HL-60/S4 treated with phorbol 12-myristate 13-acetate at 8.2 ng/mL for 4 days and 3 days (cell line): ENCODE results near the gene TAPBP.
"Not testable (repeated sequence)": the region's sequence is repeated elsewhere in the genome, so short reads cannot be mapped to it uniquely, and the experiment has no call there.

Source experiments
- in situ Hi-C: fragments of 300-500 bp; cut with MboI; formaldehyde crosslinking; loops from 2 replicates; pipeline ENCODE4 v1.15.0; 2022; ENCODE audit warnings: low sequenced_read_pairs

The TAPBP gene

GRCh38 chr6:33277663-33278391 is 36.1 kb downstream of the TAPBP start:
- in situ Hi-C loops, result no loop called here

GRCh38 chr6:33276864-33277662 is 36.8 kb downstream of the TAPBP start, which contains the start of gene B3GALT4:
Gene B3GALT4, plus strand, starts transcription at chr6:33277123. Its CDS starts 297 bp downstream, at chr6:33277420.
- in situ Hi-C loops, result no loop called here

- in situ Hi-C loops, result no loop called here
Observed at GRCh38 chr6:33276581-33276863, 37.4 kb downstream of the TAPBP start.

GRCh38 chr6:33275795-33276580 is 37.9 kb downstream of the TAPBP start:
- in situ Hi-C loops, result not testable (repeated sequence)

GRCh38 chr6:33273924-33274902 is 39.7 kb downstream of the TAPBP start:
- in situ Hi-C loops, result no loop called here

GRCh38 chr6:33273129-33273923 is 40.6 kb downstream of the TAPBP start:
- in situ Hi-C loops, result no loop called here

GRCh38 chr6:33272275-33273128 is 41.4 kb downstream of the TAPBP start:
- in situ Hi-C loops, result no loop called here

GRCh38 chr6:33271468-33272274 is 42.2 kb downstream of the TAPBP start, which contains the start of the genes RPS18 and VPS52:
Gene RPS18, plus strand, starts transcription at chr6:33272075. Its CDS starts 45 bp downstream, at chr6:33272120.
Gene VPS52, minus strand, starts transcription at chr6:33271876. Its CDS starts 201 bp downstream, at chr6:33271675.
- in situ Hi-C loops, result no loop called here

- in situ Hi-C loops, result no loop called here
Observed at GRCh38 chr6:33271117-33271467, 42.8 kb downstream of the TAPBP start.

GRCh38 chr6:33264015-33264414 is 49.9 kb downstream of the TAPBP start:
- in situ Hi-C loops, result no loop called here

GRCh38 chr6:33262490-33262889 is 51.4 kb downstream of the TAPBP start:
- in situ Hi-C loops, result not testable (repeated sequence)

- in situ Hi-C loops, result no loop called here
Observed at GRCh38 chr6:33259032-33259431, 54.8 kb downstream of the TAPBP start.

GRCh38 chr6:33254591-33254990 is 59.3 kb downstream of the TAPBP start:
- in situ Hi-C loops, result no loop called here

GRCh38 chr6:33252759-33253158 is 61.1 kb downstream of the TAPBP start:
- in situ Hi-C loops, result no loop called here

- in situ Hi-C loops, result no loop called here
Observed at GRCh38 chr6:33251395-33252012, 62.4 kb downstream of the TAPBP start.

- in situ Hi-C loops, result no loop called here
Observed at GRCh38 chr6:33250731-33251130, 63.1 kb downstream of the TAPBP start.
